Aorta (tissue), 5 donors: ENCODE measurements around the gene DCPS. TPM values are rescaled to one million over a fixed set of nuclear protein-coding genes. Genes with fewer than 3 reads are reported as not detected.
"Not testable (repeated sequence)": the region's sequence is repeated elsewhere in the genome, so short reads cannot be mapped to it uniquely, and the experiment has no call there.

Source experiments
- ATAC-seq: fragments of 200-7000 bp; cut with Tn5 transposase; one replicate; pipeline ENCODE4 v1.9.1; 2022; ENCODE audit warnings: moderate library complexity; ENCODE audit not compliant: low FRiP score
- DNase-seq, 2 donors: peaks; one replicate each; pipeline ENCODE4 v3.0.0-alpha.2; 2020
- H3K27ac ChIP-seq, 2 donors: one replicate each; pipeline ENCODE4 v1.5.1; 2013; ENCODE audit warnings: low read length in 2 of 2, mild to moderate bottlenecking in 2 of 2, moderate library complexity in 2 of 2, control low read depth in 1 of 2, inconsistent platforms in 1 of 2, low read depth in 1 of 2
- H3K27me3 ChIP-seq, 2 donors: one replicate each; pipeline ENCODE4 v1.6.1; 2013; ENCODE audit warnings: control low read depth in 1 of 2, low read length in 1 of 2, mild to moderate bottlenecking in 1 of 2, moderate library complexity in 1 of 2; ENCODE audit not compliant: insufficient read depth in 2 of 2, control insufficient read depth in 1 of 2
- H3K36me3 ChIP-seq, 2 donors: one replicate each; pipeline ENCODE4 v1.6.1; 2013; ENCODE audit warnings: control low read depth in 1 of 2, low read length in 1 of 2, mild to moderate bottlenecking in 1 of 2; ENCODE audit not compliant: insufficient read depth in 2 of 2, control insufficient read depth in 1 of 2
- H3K4me1 ChIP-seq, 2 donors: one replicate each; pipeline ENCODE4 v1.6.1; 2013; ENCODE audit warnings: low read length in 2 of 2, control low read depth in 1 of 2, mild to moderate bottlenecking in 1 of 2, moderate library complexity in 1 of 2; ENCODE audit not compliant: insufficient read depth in 2 of 2, control insufficient read depth in 1 of 2
- H3K4me3 ChIP-seq, 2 donors: one replicate each; pipeline ENCODE4 v1.5.1; 2013; ENCODE audit warnings: low read length in 2 of 2, control low read depth in 1 of 2, mild to moderate bottlenecking in 1 of 2
- H3K9me3 ChIP-seq: one replicate; pipeline ENCODE4 v1.6.1; 2013; ENCODE audit warnings: mild to moderate bottlenecking, low read length; ENCODE audit not compliant: control insufficient read depth
- WGBS, 2 donors: extraction: QIAGEN DNeasy Blood & Tissue Kit; methylation state at CpG; one replicate each; pipeline ENCODE4 v1.1.7; 2013; 5-methylcytosine and 5-hydroxymethylcytosine counted together
- intact Hi-C, 2 donors: fragments of 100-400 bp; cut with DNase I; formaldehyde crosslinking; loops; one replicate each; pipeline versions ENCODE4 v1.14.2 to v1.15.0; 2022
- polyA plus RNA-seq, 2 donors: library from polyadenylated mRNA; stranded (reverse); fragments of 200-250 nt; gene quantifications; one replicate each; pipeline ENCODE4 v1.2.3, GENCODE V29; 2013
- total RNA-seq, 2 donors: library from RNA; stranded (reverse); fragmentation: NEBNext Ultra II Directional; extraction: Animal tissue kit (Norgen Biotek cat#: 25700); gene quantifications; one replicate each; pipeline ENCODE4 v1.2.1, GENCODE V29; 2021
- donor health status: healthy with polysubstance abuse.
- donor health status: Bipolar disorder and iron deficiency.
- donor health status: DM: no; HTN: no; CAD: no.
- donor health status: DM: no; HTN: no; CAD: no.
- donor health status: DM: yes; HTN: yes; CAD: no.

The DCPS gene
- total and polyA plus RNA-seq, 4 donors = 7.9 to 9.9 (median 9.3) TPM

GRCh38 chr11:126346946-126347345 is 43.1 kb downstream of the DCPS start:
- H3K27me3 ChIP-seq, H3K9me3 ChIP-seq, H3K4me1 ChIP-seq, ATAC-seq, H3K4me3 ChIP-seq, H3K27ac ChIP-seq, H3K36me3 ChIP-seq: not testable (repeated sequence)
- intact Hi-C loops = loop anchor here in 1 of 2 donors (5.0 kb wide), 2 partner anchors 35 to 70 kb away; no protein-coding TSS in a partner anchor
- DNase-seq = peak; percentile 29 to 46
- 77 to 79% methylated on average over 7 of the region's 7 CpGs for WGBS, 2 donors

DNA sequence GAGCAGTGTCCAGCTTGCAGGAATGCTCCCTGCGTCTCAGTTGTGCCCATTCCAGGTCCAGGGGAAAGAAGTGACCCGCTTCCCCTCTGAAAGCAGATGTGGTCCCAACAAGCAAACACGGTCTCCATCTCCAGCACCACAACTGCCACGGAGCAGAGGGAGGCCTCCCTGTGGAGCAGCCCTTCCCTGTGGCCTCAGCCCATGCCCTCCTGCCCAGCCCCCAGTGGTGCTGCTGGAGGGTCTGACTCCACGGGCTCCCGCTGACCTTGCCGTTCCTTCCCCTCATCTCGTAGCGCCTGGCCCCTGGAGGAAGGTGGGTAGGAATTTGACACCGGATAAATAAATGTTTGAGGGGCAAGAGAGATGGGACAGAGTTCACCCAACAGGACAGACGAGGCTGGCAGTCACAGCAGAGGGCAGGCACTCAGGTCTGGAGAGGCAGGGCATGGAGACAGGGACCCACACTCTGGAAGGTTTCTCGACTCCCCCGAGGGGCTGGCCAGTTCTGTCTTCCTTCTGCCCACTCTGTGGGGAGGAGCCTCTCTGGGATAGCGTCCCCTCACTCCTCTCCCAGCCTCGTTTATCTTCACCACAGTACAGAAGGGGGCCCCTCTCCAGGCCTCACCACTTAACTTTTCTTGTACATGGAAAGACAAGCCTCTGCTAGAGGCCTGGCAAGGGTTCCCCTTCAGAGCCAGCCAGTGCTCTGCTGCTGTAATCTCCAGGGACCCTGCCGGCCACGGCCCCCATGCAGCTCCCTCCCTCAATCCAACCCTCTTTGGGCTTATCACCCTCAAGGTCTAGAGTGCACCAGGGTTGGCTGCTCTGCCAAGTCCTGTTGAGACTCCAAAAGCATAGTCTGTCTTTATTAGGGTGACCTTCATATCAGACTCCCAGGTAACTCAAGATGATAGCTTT is 44.1 kb downstream of the DCPS start:
- DNase-seq (peak in 1 of 2 donors; percentile 63), ATAC-seq (no peak)
- 45 to 55% methylated on average over 16 to 17 of the region's 17 CpGs for WGBS, 2 donors
- Histone ChIP-seq H3K4me3 (no peak overlapping the region), H3K4me1 (peaks cover 0 to 4% of the 10 kb centered on the region in 2 donors), H3K36me3 (peaks cover 0 to 2% of the 10 kb centered on the region in 2 donors), H3K27me3 (no peaks in the 10 kb centered on the region), H3K27ac (peak overlapping the region in 1 of 2 donors; percentile 1), H3K9me3 (no peaks in the 10 kb centered on the region)
- intact Hi-C loops = loop anchor here in 1 of 2 donors (5.0 kb wide), 2 partner anchors 36 to 69 kb away; no protein-coding TSS in a partner anchor

DNA sequence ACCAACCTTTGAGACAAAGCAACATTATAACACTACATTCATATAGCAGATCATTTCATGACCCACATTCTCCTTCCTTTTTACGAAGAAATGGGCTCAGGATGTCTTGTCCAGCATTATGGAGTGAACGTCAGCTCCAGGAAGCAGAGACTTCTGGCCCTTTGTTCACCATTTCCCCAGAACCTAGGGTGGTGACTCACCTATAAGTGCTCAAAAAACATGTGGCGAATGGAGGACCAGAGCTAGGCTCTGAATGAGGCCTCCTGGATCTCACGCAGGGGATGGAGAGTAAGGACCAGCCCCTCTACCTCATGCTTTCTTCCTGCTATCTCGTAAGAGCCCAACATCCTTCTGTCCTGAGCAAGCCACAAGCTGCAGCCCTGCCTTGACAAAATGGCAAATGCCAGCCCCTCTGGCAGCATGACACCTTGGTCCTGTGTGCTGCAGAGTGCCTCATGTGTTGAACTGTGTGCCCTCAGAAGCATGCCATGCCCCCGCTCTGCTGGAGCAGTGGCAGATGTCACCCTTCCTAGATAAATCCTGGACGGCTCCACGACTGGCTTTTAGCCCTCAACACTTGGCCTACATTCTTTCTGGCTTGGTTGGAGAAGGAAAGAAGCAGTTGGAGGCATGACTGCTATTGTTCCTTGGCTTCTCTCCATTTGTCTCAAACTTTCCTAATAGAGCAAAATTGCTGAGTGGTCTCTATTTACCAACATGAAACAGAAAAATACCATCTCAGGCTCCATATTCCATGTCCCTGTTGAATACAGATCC is 45.1 kb downstream of the DCPS start:
- DNase-seq (peak in 1 of 2 donors; percentile 73), ATAC-seq (peak; percentile 55)
- intact Hi-C loops = loop anchor here in 1 of 2 donors (5.0 kb wide), 2 partner anchors 37 to 68 kb away; no protein-coding TSS in a partner anchor
- Histone ChIP-seq H3K27me3 (no peaks in the 10 kb centered on the region), H3K9me3 (no peaks in the 10 kb centered on the region), H3K27ac (peak overlapping the region in 1 of 2 donors; percentile 85), H3K4me3 (no peak overlapping the region), H3K36me3 (no peaks in the 10 kb centered on the region), H3K4me1 (peaks cover 0 to 4% of the 10 kb centered on the region in 2 donors)
- 12 to 15% methylated on average over 8 of the region's 8 CpGs for WGBS, 2 donors

DNA sequence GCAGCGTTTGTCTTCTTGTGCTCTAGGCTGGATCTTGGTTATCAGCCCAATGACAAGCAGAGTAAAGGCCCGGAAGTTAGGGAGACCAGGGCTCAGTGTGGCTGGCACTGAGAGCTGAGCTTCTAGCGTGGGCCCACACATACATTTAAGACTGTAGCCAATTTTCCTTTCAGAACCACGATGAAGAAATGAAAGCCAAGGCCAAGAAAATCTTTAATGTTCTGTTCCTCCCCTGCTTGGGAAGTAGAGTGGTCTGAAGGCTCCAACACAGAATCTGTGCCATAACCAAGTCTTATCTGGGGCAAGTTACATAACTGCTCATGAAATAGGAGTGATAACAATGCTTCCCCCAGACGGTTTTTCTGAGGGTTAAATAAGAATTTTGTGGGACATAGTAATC is 47.0 kb downstream of the DCPS start:
- H3K4me3 ChIP-seq = no peak overlapping the region
- WGBS, 2 donors = 5 to 7% methylated on average over 5 of the region's 5 CpGs
- no peaks in the 10 kb centered on the region for H3K36me3 ChIP-seq
- ATAC-seq = no peak
- peak overlapping the region; percentile 73 to 77 for H3K27ac ChIP-seq
- no peaks in the 10 kb centered on the region for H3K27me3 ChIP-seq
- intact Hi-C loops = no loop called here
- peaks cover 0 to 4% of the 10 kb centered on the region in 2 donors for H3K4me1 ChIP-seq
- peak in 1 of 2 donors; percentile 33 for DNase-seq
- H3K9me3 ChIP-seq = no peaks in the 10 kb centered on the region

DNA sequence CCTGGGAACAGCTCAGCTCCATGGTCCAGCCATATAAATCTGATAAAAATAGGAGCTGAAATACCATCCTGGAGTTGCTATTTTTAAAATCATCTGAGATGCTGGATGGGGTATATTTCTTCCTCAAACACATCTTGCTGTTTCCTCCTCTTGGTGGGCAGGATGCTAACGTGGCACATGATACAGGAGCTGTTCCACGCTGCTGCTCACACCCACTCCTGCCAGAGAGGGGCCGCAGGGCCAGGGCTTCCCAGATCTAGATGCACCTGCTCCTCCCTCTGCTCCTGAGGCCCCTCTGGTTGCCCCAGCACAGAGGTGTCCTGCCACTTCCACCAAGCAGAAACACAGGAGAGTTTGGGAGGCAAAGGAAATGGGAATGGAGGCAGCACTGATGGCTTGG is 48.3 kb downstream of the DCPS start:
- H3K4me1 ChIP-seq = peaks cover 0 to 9% of the 10 kb centered on the region in 2 donors
- DNase-seq = peak in 1 of 2 donors; percentile 57
- ATAC-seq = no peak
- WGBS, 2 donors = 14 to 20% methylated on average over 3 of the region's 3 CpGs
- H3K27me3 ChIP-seq = no peaks in the 10 kb centered on the region
- no peaks in the 10 kb centered on the region for H3K36me3 ChIP-seq
- intact Hi-C loops = no loop called here
- no peaks in the 10 kb centered on the region for H3K9me3 ChIP-seq
- H3K27ac ChIP-seq = peak overlapping the region in 1 of 2 donors; percentile 56
- H3K4me3 ChIP-seq = no peak overlapping the region

DNA sequence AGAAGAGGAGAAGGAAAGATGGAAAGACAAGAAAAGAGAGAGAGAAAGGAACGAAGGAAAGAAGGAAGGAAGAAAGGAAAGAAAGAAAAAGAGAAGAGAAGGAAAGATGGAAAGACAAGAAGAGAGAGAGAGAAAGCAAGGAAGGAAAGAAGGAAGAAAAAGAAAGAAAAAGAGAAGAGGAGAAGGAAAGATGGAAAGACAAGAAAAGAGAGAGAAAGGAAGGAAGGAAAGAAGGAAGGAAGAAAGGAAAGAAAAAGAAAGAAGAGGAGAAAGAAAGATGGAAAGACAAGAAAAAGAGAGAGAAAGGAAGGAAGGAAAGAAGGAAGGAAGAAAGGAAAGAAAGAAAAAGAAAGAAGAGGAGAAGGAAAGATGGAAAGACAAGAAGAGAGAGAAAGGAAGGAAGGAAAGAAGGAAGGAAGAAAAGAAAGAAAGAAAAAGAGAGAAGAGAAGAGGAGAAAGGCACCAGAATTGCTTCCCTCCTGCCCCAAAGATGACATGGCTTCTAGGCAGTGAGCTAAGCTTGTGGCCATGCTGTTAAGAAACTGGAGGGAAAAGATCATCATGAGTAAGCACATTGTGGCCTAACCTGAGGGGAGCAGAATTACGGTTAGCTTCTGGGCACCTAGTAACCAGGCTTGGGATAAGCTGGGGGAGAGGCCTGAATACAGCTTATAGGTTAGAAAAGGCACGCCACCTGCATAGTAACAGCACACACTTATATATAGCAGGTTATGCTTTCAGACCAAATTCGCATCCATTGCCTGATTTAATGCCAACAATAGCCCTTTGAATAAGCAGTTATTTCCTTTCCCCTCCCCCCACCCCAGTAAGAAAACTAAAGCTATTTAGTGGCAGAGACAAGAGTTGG is 49.3 kb downstream of the DCPS start:
- Histone ChIP-seq H3K27me3 (no peaks in the 10 kb centered on the region), H3K27ac (no peak overlapping the region), H3K9me3 (no peaks in the 10 kb centered on the region), H3K4me3 (no peak overlapping the region), H3K4me1 (peaks cover 0 to 9% of the 10 kb centered on the region in 2 donors), H3K36me3 (no peaks in the 10 kb centered on the region)
- 61 to 66% methylated on average over 4 of the region's 4 CpGs for WGBS, 2 donors
- ATAC-seq = no peak
- peak in 1 of 2 donors; percentile 4 for DNase-seq
- intact Hi-C loops = no loop called here

- H3K9me3 ChIP-seq = no peaks in the 10 kb centered on the region
- H3K27ac ChIP-seq = peak overlapping the region in 1 of 2 donors; percentile 76
- H3K27me3 ChIP-seq = no peaks in the 10 kb centered on the region
- ATAC-seq (peak; percentile 1), DNase-seq (peak; percentile 7 to 51)
- H3K4me3 ChIP-seq = peak overlapping the region; percentile 89 to 95
- intact Hi-C loops = loop anchor here in 1 of 2 donors (5.0 kb wide), 2 partner anchors 47 to 58 kb away; no protein-coding TSS in a partner anchor
- no peaks in the 10 kb centered on the region for H3K36me3 ChIP-seq
- H3K4me1 ChIP-seq = peaks cover 0 to 9% of the 10 kb centered on the region in 2 donors
- WGBS, 2 donors = 26 to 27% methylated on average over 15 of the region's 15 CpGs
Observed at GRCh38 chr11:126354631-126355323, 50.9 kb downstream of the DCPS start.
